ENCODE measurements around the gene TMEM129. TPM values are rescaled to one million over a fixed set of nuclear protein-coding genes. Genes with fewer than 3 reads are reported as not detected.

The TMEM129 gene
- total and polyA plus RNA-seq, 9 donors, result 19.7 to 28.4 (median 23.3) TPM

- H3K27me3 ChIP-seq (ENCODE audit: control insufficient read depth, insufficient read depth, low read length), result no peaks in the 10 kb centered on the region
- H3K27ac ChIP-seq (ENCODE audit: low read length), result no peak overlapping the region
- H3K4me1 ChIP-seq (ENCODE audit: control insufficient read depth, insufficient read depth, low read length), result no peaks in the 10 kb centered on the region
- H3K9me3 ChIP-seq (replicated peaks; ENCODE audit: control insufficient read depth, low read depth, low read length), result no peaks in the 10 kb centered on the region
- H3K36me3 ChIP-seq (ENCODE audit: control insufficient read depth, insufficient read depth, low read length), result no peaks in the 10 kb centered on the region
- no peak for DNase-seq
- no peak overlapping the region for H3K4me3 ChIP-seq (ENCODE audit: low read length)
- WGBS (ENCODE audit: insufficient coverage), result 88% methylated on average over 10 of the region's 11 CpGs
Measured at GRCh38 chr4:1670279-1670678, 50.8 kb downstream of the TMEM129 start.

- Histone ChIP-seq H3K4me3 (ENCODE audit: low read length) (no peak overlapping the region), H3K9me3 (replicated peaks; ENCODE audit: control insufficient read depth, low read depth, low read length) (no peaks in the 10 kb centered on the region), H3K36me3 (ENCODE audit: control insufficient read depth, insufficient read depth, low read length) (no peaks in the 10 kb centered on the region), H3K27me3 (ENCODE audit: control insufficient read depth, insufficient read depth, low read length) (no peaks in the 10 kb centered on the region), H3K4me1 (ENCODE audit: control insufficient read depth, insufficient read depth, low read length) (no peaks in the 10 kb centered on the region), H3K27ac (ENCODE audit: low read length) (no peak overlapping the region)
- 91% methylated on average over 21 of the region's 21 CpGs for WGBS (ENCODE audit: insufficient coverage)
- no peak for DNase-seq
Measured at GRCh38 chr4:1669850-1670249, 51.3 kb downstream of the TMEM129 start.

GRCh38 chr4:1669270-1669669 lies 51.9 kb downstream of the TMEM129 start:
- H3K36me3 ChIP-seq (ENCODE audit: control insufficient read depth, insufficient read depth, low read length), result no peaks in the 10 kb centered on the region
- no peaks in the 10 kb centered on the region for H3K9me3 ChIP-seq (replicated peaks; ENCODE audit: control insufficient read depth, low read depth, low read length)
- no peak overlapping the region for H3K4me3 ChIP-seq (ENCODE audit: low read length)
- no peaks in the 10 kb centered on the region for H3K27me3 ChIP-seq (ENCODE audit: control insufficient read depth, insufficient read depth, low read length)
- whole genome bisulfite sequencing (ENCODE audit: insufficient coverage), result 79% methylated on average over 8 of the region's 12 CpGs
- no peaks in the 10 kb centered on the region for H3K4me1 ChIP-seq (ENCODE audit: control insufficient read depth, insufficient read depth, low read length)
- H3K27ac ChIP-seq (ENCODE audit: low read length), result no peak overlapping the region
- DNase-seq, result no peak

DNA sequence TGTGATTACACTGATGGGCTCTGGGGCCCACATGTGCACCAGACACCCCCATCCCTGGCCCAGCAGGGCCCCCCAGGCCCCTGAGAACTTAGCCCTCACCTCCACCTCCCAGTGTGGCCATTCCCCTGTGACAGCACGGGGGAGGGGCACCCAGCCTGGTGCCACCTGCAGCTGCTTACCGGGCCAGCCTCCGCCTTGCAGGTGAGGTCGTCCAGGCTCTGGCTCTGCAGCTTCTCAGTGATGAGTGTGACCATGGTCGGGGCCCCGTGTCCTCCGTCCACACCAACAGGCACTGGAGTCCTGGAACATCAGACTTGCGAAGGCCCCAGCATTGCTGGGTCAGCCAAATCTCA lies 52.7 kb downstream of the TMEM129 start:
- H3K36me3 ChIP-seq (ENCODE audit: control insufficient read depth, insufficient read depth, low read length), result no peaks in the 10 kb centered on the region
- WGBS (ENCODE audit: insufficient coverage), result 72% methylated on average over 7 of the region's 8 CpGs
- H3K4me1 ChIP-seq (ENCODE audit: control insufficient read depth, insufficient read depth, low read length), result no peaks in the 10 kb centered on the region
- no peaks in the 10 kb centered on the region for H3K27me3 ChIP-seq (ENCODE audit: control insufficient read depth, insufficient read depth, low read length)
- no peak for DNase-seq
- no peak overlapping the region for H3K27ac ChIP-seq (ENCODE audit: low read length)
- H3K4me3 ChIP-seq (ENCODE audit: low read length), result no peak overlapping the region
- no peaks in the 10 kb centered on the region for H3K9me3 ChIP-seq (replicated peaks; ENCODE audit: control insufficient read depth, low read depth, low read length)

- Histone ChIP-seq H3K27ac (ENCODE audit: low read length) (no peak overlapping the region), H3K27me3 (ENCODE audit: control insufficient read depth, insufficient read depth, low read length) (no peaks in the 10 kb centered on the region), H3K4me1 (ENCODE audit: control insufficient read depth, insufficient read depth, low read length) (no peaks in the 10 kb centered on the region), H3K4me3 (ENCODE audit: low read length) (no peak overlapping the region), H3K36me3 (ENCODE audit: control insufficient read depth, insufficient read depth, low read length) (no peaks in the 10 kb centered on the region), H3K9me3 (replicated peaks; ENCODE audit: control insufficient read depth, low read depth, low read length) (no peaks in the 10 kb centered on the region)
- 89% methylated on average over 12 of the region's 15 CpGs for WGBS (ENCODE audit: insufficient coverage)
- DNase-seq, result no peak
Measured at GRCh38 chr4:1667273-1667672, 53.9 kb downstream of the TMEM129 start.

DNA sequence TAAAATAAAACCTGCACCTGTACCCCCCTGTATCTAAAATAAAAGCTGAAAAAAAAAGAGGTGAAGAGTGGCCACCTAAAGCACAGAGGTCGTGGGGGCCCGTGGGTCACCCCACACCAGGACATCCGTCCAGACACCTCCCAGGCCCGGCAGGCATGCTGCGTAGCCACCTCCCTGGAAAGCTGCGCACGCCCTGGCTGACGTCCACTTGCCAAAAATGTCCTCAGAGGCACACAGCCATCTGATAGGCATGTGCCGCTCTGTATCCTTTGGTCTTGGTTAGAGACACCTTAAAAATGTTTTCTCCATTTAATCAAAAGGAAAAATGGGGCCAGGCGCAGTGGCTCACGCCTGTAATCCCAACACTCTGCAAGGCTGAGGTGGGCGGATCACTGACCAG lies 54.7 kb downstream of the TMEM129 start:
- H3K4me3 ChIP-seq (ENCODE audit: low read length), result no peak overlapping the region
- no peaks in the 10 kb centered on the region for H3K36me3 ChIP-seq (ENCODE audit: control insufficient read depth, insufficient read depth, low read length)
- H3K4me1 ChIP-seq (ENCODE audit: control insufficient read depth, insufficient read depth, low read length), result no peaks in the 10 kb centered on the region
- no peaks in the 10 kb centered on the region for H3K27me3 ChIP-seq (ENCODE audit: control insufficient read depth, insufficient read depth, low read length)
- H3K9me3 ChIP-seq (replicated peaks; ENCODE audit: control insufficient read depth, low read depth, low read length), result no peaks in the 10 kb centered on the region
- DNase-seq, result no peak
- no peak overlapping the region for H3K27ac ChIP-seq (ENCODE audit: low read length)
- WGBS (ENCODE audit: insufficient coverage), result 82% methylated on average over 8 of the region's 12 CpGs

Other genes with a start within 250 kb of the TMEM129 start
- 1.6 TPM for gene FAM53A, start 37.0 kb downstream of the TMEM129 start, total RNA-seq
- gene FAM53A, start 37.0 kb downstream of the TMEM129 start, polyA plus RNA-seq (ENCODE audit: insufficient read depth in 1 of 8, insufficient read length in 8 of 8, low replicate concordance in 1 of 8), result 1 to 10 TPM; 1.2 to 2.4 (median 1.4) TPM
- 39.9 TPM for gene SLBP, start 9.0 kb downstream of the TMEM129 start, total RNA-seq
- 10 to 100 TPM; 36.9 to 48.8 (median 42.8) TPM for gene SLBP, start 9.0 kb downstream of the TMEM129 start, polyA plus RNA-seq (ENCODE audit: insufficient read depth in 1 of 8, insufficient read length in 8 of 8, low replicate concordance in 1 of 8)
- 8.9 TPM for gene TACC3, start 198 bp upstream of the TMEM129 start, total RNA-seq
- 10 to 100 TPM; 23.9 to 37.9 (median 32.6) TPM for gene TACC3, start 198 bp upstream of the TMEM129 start, polyA plus RNA-seq (ENCODE audit: insufficient read depth in 1 of 8, insufficient read length in 8 of 8, low replicate concordance in 1 of 8)
- 0.89 TPM for gene FGFR3, start 72.0 kb upstream of the TMEM129 start, total RNA-seq
- 10 to 100 TPM in 2 of 8 donors, 1 to 10 TPM in 6; 1.1 to 14.0 (median 2.0) TPM for gene FGFR3, start 72.0 kb upstream of the TMEM129 start, polyA plus RNA-seq (ENCODE audit: insufficient read depth in 1 of 8, insufficient read length in 8 of 8, low replicate concordance in 1 of 8)
- gene LETM1, start 134.8 kb upstream of the TMEM129 start, total RNA-seq, result 13.4 TPM
- 10 to 100 TPM; 11.7 to 20.1 (median 16.0) TPM for gene LETM1, start 134.8 kb upstream of the TMEM129 start, polyA plus RNA-seq (ENCODE audit: insufficient read depth in 1 of 8, insufficient read length in 8 of 8, low replicate concordance in 1 of 8)
- 43.2 TPM for gene NSD2, start 150.1 kb upstream of the TMEM129 start, total RNA-seq
- gene NSD2, start 150.1 kb upstream of the TMEM129 start, polyA plus RNA-seq (ENCODE audit: insufficient read depth in 1 of 8, insufficient read length in 8 of 8, low replicate concordance in 1 of 8), result 10 to 100 TPM; 35.7 to 56.5 (median 42.9) TPM

Measured in muscle of leg (tissue), 11 donors.